ENCODE results near the gene WDR18. TPM values are rescaled to one million over a fixed set of nuclear protein-coding genes. Genes with fewer than 3 reads are reported as not detected.

The WDR18 gene
- total and polyA plus RNA-seq, 9 donors: 24.6 to 46.9 (median 31.6) TPM

DNA sequence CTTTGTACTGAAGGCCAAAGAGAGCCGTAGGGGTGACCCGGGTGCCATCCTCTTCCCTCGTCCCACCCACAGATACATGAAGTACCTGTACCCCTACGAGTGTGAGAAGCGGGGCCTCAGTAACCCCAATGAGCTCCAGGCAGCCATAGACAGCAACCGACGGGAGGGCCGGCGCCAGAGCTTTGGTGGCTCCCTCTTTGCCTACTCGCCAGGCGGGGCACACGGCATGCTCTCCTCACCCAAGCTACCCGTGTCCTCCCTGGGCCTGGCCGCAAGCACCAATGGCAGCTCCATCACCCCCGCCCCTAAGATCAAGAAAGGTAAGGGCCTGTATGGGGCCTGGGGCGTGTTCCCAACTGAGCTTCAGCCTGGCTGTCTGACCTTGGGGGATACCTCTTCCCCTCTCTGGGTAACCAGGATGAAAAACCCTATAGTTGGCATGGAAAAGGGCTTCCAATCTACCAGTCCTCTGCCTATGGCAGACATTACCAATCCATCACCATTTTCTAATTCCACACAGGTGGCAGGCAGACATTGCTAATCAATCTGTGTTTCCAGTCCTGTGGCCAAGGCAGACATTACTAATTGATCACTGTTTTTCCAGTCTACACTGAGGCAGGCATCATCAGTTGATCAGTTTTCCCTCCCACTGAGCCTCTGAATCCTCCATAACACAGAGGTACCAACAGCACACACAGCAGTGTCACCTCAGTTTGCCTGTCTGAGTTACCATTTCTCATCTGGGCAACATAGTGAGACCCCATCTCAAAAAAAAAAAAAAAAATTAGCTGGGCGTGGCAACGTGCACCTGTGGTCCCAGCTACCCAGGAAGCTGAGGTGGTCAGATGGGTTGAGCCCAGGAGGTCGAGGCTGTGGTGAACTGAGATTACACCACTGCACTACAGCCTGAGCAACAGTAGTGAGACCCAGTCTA is 19.1 kb upstream of the WDR18 start:
- peaks cover under 1% of the 10 kb centered on the region for H3K27me3 ChIP-seq (ENCODE audit: control insufficient read depth, insufficient read depth, low read length)
- H3K27ac ChIP-seq (ENCODE audit: low read length): no peak overlapping the region
- no peak for DNase-seq
- peaks cover 4% of the 10 kb centered on the region for H3K4me1 ChIP-seq (ENCODE audit: control insufficient read depth, insufficient read depth, low read length)
- 96% methylated on average over 19 of the region's 19 CpGs for WGBS (ENCODE audit: insufficient coverage)
- peaks cover 4% of the 10 kb centered on the region for H3K9me3 ChIP-seq (replicated peaks; ENCODE audit: control insufficient read depth, low read depth, low read length)
- H3K36me3 ChIP-seq (ENCODE audit: control insufficient read depth, insufficient read depth, low read length): peaks cover 35% of the 10 kb centered on the region
- no peak overlapping the region for H3K4me3 ChIP-seq (ENCODE audit: low read length)

DNA sequence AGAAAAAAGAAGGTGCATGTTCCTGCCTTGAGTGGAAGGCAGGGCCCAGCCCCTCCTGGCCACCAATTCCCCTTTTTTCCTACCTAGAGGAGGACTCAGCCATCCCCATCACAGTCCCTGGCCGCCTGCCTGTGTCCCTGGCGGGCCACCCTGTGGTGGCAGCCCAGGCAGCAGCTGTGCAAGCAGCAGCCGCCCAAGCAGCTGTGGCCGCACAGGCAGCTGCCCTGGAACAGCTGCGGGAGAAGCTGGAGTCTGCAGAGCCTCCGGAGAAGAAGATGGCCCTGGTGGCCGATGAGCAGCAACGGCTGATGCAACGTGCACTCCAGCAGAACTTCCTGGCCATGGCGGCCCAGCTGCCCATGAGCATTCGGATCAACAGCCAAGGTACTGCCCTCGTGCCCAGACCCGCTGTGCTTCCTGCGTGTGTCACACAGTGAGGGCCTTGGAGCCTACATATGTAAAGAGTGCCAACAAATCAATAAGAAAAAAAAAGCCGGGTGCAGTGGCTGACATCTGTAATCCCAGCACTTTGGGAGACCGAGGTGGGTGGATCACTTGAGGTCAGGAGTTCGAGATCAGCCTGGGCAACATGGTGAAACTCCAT is 17.6 kb upstream of the WDR18 start:
- Histone ChIP-seq H3K9me3 (replicated peaks; ENCODE audit: control insufficient read depth, low read depth, low read length) (peaks cover 11% of the 10 kb centered on the region), H3K27me3 (ENCODE audit: control insufficient read depth, insufficient read depth, low read length) (no peaks in the 10 kb centered on the region), H3K4me3 (ENCODE audit: low read length) (no peak overlapping the region), H3K36me3 (ENCODE audit: control insufficient read depth, insufficient read depth, low read length) (peaks cover 40% of the 10 kb centered on the region), H3K4me1 (ENCODE audit: control insufficient read depth, insufficient read depth, low read length) (peaks cover 4% of the 10 kb centered on the region), H3K27ac (ENCODE audit: low read length) (no peak overlapping the region)
- DNase-seq: peak; percentile 58
- 88% methylated on average over 12 of the region's 17 CpGs for WGBS (ENCODE audit: insufficient coverage)

DNA sequence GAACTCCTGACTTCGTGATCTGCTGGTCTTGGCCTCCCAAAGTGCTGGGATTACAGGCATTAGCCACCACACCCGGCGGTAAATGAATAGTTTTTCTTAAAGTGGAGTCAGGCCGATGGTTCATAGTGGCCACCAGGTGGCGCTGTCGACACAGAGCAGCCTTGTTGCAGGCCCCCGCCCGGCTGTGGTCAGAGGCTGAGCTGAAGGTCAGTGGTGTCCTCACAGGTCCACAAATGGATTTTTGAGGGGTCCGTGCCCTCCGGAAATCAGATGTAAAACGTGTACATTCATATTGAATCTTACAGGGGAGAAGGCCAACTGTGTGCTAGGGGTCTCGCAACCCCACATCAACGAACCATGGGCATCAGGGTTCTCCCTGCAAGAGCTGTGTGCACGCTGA is 13.4 kb upstream of the WDR18 start:
- peaks cover 11% of the 10 kb centered on the region for H3K9me3 ChIP-seq (replicated peaks; ENCODE audit: control insufficient read depth, low read depth, low read length)
- H3K27ac ChIP-seq (ENCODE audit: low read length): no peak overlapping the region
- 98% methylated on average over 14 of the region's 14 CpGs for WGBS (ENCODE audit: insufficient coverage)
- H3K27me3 ChIP-seq (ENCODE audit: control insufficient read depth, insufficient read depth, low read length): peaks cover 7% of the 10 kb centered on the region
- no peak for DNase-seq
- peaks cover 36% of the 10 kb centered on the region for H3K36me3 ChIP-seq (ENCODE audit: control insufficient read depth, insufficient read depth, low read length)
- H3K4me3 ChIP-seq (ENCODE audit: low read length): no peak overlapping the region
- peaks cover 3% of the 10 kb centered on the region for H3K4me1 ChIP-seq (ENCODE audit: control insufficient read depth, insufficient read depth, low read length)

DNA sequence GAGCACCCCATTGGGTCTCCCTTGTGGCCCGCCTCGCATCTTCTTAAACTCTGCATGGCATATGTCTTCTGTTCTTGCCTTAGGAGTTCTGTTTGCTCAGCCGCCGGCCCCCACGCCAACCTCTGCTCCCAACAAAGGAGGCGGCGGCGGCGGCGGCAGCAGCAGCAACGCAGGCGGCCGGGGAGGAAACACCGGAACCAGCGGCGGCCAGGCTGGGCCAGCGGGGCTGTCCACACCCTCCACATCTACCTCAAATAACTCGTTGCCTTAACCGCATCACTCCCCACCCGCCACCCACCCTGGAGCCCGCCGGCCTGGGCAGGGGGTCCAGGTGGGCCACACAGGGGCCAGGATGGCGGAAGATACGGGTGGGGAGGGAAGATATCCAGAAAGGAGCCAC is 12.3 kb upstream of the WDR18 start:
- Histone ChIP-seq H3K27me3 (ENCODE audit: control insufficient read depth, insufficient read depth, low read length) (peaks cover 11% of the 10 kb centered on the region), H3K36me3 (ENCODE audit: control insufficient read depth, insufficient read depth, low read length) (peaks cover 32% of the 10 kb centered on the region), H3K27ac (ENCODE audit: low read length) (no peak overlapping the region), H3K4me3 (ENCODE audit: low read length) (no peak overlapping the region), H3K4me1 (ENCODE audit: control insufficient read depth, insufficient read depth, low read length) (peaks cover 3% of the 10 kb centered on the region), H3K9me3 (replicated peaks; ENCODE audit: control insufficient read depth, low read depth, low read length) (peaks cover 7% of the 10 kb centered on the region)
- DNase-seq: no peak
- WGBS (ENCODE audit: insufficient coverage): 100% methylated on average over 4 of the region's 24 CpGs

DNA sequence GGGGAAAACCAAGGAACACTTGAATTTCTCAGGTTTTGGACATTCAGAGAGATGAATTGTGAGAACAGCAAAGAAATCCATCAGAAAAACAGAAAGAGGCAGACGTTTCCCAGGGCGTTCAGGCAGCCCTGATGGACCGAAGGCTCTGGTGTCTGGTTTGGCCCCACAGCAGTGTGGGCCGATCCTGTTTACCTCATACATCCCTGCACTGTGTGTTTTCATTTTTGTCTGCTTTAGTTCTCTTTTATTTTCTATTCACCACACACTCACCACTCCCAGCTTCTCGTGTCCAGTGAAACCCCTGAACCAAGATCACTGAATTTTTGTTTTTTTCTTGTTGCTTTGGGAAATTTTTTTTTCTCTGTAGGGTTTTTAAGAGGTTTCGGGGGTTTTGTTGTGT is 11.9 kb upstream of the WDR18 start:
- no peak for DNase-seq
- Histone ChIP-seq H3K27ac (ENCODE audit: low read length) (no peak overlapping the region), H3K9me3 (replicated peaks; ENCODE audit: control insufficient read depth, low read depth, low read length) (peaks cover 7% of the 10 kb centered on the region), H3K27me3 (ENCODE audit: control insufficient read depth, insufficient read depth, low read length) (peaks cover 11% of the 10 kb centered on the region), H3K4me1 (ENCODE audit: control insufficient read depth, insufficient read depth, low read length) (peaks cover 3% of the 10 kb centered on the region), H3K4me3 (ENCODE audit: low read length) (no peak overlapping the region), H3K36me3 (ENCODE audit: control insufficient read depth, insufficient read depth, low read length) (peaks cover 28% of the 10 kb centered on the region)
- WGBS (ENCODE audit: insufficient coverage): 87% methylated on average over 3 of the region's 6 CpGs

DNA sequence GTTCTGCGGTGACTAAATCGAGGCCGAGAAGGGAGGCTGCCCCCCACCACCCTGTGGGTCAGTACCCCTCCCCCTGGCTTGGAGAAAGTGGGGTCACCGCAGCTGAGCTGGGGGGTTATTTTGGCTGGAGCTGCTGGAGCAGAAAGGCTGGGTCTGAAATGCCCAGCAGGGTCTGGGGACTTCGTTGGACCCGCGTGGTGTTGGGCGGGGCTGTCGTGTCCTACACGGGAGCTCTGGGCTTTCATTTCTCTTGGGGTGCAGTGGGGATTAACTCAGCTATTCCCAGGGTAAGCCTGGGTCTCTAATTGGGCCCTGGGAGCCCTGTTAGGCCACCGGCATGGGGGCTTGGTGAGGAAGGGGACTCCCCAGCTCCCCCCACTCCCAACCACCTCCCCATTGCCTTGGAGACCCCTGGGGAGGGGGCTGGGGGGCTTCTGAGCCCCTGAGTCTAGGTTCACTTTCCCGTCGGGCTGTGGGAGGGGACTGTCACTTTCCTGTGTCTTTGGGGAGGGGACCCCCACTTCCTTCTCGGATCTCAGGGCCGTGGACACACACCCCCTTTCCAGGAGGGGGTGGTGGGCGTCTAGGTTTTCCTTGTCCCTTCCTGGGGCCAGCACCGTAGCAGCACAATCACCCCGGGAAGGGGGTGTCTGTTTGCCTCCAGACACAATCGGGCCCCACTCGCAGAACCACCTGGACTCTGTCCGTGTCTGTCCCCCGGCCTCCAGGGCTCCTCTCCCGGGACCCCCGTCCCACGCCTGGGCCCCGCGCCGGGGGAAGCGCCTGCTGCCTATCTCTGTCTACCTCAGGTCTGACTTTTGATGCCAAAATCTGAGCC is 10.2 kb upstream of the WDR18 start:
- no peak overlapping the region for H3K4me3 ChIP-seq (ENCODE audit: low read length)
- DNase-seq: no peak
- 52% methylated on average over 19 of the region's 29 CpGs for WGBS (ENCODE audit: insufficient coverage)
- H3K27me3 ChIP-seq (ENCODE audit: control insufficient read depth, insufficient read depth, low read length): peaks cover 11% of the 10 kb centered on the region
- peaks cover 7% of the 10 kb centered on the region for H3K9me3 ChIP-seq (replicated peaks; ENCODE audit: control insufficient read depth, low read depth, low read length)
- peaks cover 19% of the 10 kb centered on the region for H3K36me3 ChIP-seq (ENCODE audit: control insufficient read depth, insufficient read depth, low read length)
- H3K4me1 ChIP-seq (ENCODE audit: control insufficient read depth, insufficient read depth, low read length): peaks cover 3% of the 10 kb centered on the region
- no peak overlapping the region for H3K27ac ChIP-seq (ENCODE audit: low read length)

DNA sequence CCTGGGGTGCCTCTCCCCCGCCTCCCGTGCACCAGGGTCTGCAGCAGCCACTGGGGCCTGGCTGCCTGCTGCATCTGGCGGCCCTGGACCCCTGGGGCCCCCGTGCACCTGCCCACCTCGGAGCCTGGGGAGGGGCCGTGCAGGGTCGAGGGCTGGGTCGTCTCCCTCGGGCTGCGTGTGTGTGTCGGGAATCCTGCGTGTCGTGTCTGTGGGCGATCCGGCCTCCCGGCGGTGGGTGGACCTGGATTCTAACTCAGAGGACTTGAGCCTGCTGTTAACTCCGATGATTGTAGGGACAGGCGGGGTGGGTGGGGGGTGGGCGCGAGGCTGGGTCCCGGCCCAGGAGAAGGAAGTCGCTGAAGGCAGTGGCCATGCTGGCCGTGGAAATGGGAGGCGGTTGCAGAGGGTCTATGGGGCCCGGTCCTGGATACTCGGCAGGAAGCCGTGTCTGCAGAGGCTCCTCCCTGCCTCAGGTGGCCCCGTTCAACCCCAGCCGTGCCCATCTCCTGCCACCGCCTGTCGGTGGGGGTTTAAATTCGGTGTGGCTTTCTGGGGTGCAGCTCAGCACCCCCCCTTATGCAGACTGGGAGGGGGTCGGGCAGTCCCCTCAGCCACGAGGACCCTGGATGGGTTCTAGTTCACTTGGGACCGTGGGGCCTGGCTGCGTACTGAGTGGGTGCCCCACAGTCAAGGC is 9.4 kb upstream of the WDR18 start:
- H3K4me1 ChIP-seq (ENCODE audit: control insufficient read depth, insufficient read depth, low read length): peaks cover 8% of the 10 kb centered on the region
- WGBS (ENCODE audit: insufficient coverage): 40% methylated on average over 28 of the region's 37 CpGs
- no peak overlapping the region for H3K4me3 ChIP-seq (ENCODE audit: low read length)
- H3K36me3 ChIP-seq (ENCODE audit: control insufficient read depth, insufficient read depth, low read length): peaks cover 19% of the 10 kb centered on the region
- peaks cover 7% of the 10 kb centered on the region for H3K9me3 ChIP-seq (replicated peaks; ENCODE audit: control insufficient read depth, low read depth, low read length)
- no peak overlapping the region for H3K27ac ChIP-seq (ENCODE audit: low read length)
- peaks cover 14% of the 10 kb centered on the region for H3K27me3 ChIP-seq (ENCODE audit: control insufficient read depth, insufficient read depth, low read length)
- no peak for DNase-seq

DNA sequence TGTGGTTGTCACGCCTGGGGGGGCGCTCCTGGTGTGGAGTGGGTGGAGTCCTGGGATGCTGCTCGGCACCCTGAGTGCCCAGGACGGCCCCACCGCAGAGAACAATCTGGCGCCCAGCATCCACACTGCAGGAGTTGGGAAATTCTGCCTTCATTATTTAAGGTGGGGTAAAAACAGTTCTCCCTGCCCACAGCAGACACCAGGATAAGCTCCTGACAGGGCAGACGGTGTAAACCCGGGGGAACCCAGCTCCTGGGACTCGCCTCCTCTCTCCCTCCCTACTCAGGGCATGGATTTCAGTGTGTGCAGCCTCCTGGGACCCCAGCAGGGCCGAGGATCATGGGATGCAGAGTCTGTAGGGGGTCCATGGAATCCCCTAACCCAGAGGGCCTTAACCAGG is 7.7 kb upstream of the WDR18 start:
- H3K4me3 ChIP-seq (ENCODE audit: low read length): no peak overlapping the region
- 64% methylated on average over 3 of the region's 10 CpGs for WGBS (ENCODE audit: insufficient coverage)
- no peak for DNase-seq
- H3K27me3 ChIP-seq (ENCODE audit: control insufficient read depth, insufficient read depth, low read length): peaks cover 17% of the 10 kb centered on the region
- H3K4me1 ChIP-seq (ENCODE audit: control insufficient read depth, insufficient read depth, low read length): peaks cover 15% of the 10 kb centered on the region
- no peak overlapping the region for H3K27ac ChIP-seq (ENCODE audit: low read length)
- peaks cover 9% of the 10 kb centered on the region for H3K36me3 ChIP-seq (ENCODE audit: control insufficient read depth, insufficient read depth, low read length)
- no peaks in the 10 kb centered on the region for H3K9me3 ChIP-seq (replicated peaks; ENCODE audit: control insufficient read depth, low read depth, low read length)

DNA sequence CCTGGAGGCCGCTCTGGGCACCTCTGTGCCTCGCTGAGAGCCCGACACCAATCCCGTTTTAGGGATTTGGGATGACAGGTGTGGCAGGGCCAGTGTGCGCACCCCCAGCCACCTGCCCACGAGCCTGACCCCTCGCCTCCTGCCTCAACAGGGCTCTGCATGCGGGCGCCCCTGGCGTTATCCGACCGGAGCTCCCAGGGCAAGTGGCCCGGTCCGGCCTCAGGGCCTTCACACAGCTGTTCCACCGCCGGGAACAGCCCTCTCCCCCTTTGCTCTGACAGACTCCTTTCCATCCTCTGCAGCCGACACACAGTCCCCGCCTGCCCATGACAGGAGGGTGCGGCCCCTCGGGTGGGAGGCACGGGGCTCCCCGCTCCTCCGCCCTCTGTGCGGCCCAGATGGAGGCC is 7.1 kb upstream of the WDR18 start:
- 82% methylated on average over 24 of the region's 24 CpGs for WGBS (ENCODE audit: insufficient coverage)

More for the DNA sequence above, 7.1 kb upstream of the WDR18 start:
- Histone ChIP-seq H3K27me3 (ENCODE audit: control insufficient read depth, insufficient read depth, low read length) (peaks cover 17% of the 10 kb centered on the region), H3K4me3 (ENCODE audit: low read length) (no peak overlapping the region), H3K27ac (ENCODE audit: low read length) (no peak overlapping the region), H3K4me1 (ENCODE audit: control insufficient read depth, insufficient read depth, low read length) (peaks cover 15% of the 10 kb centered on the region), H3K36me3 (ENCODE audit: control insufficient read depth, insufficient read depth, low read length) (peaks cover 4% of the 10 kb centered on the region), H3K9me3 (replicated peaks; ENCODE audit: control insufficient read depth, low read depth, low read length) (no peaks in the 10 kb centered on the region)
- no peak for DNase-seq
